ENCODE data around the gene GAPDH. TPM values are rescaled to one million over a fixed set of nuclear protein-coding genes. Genes with fewer than 3 reads are reported as not detected.
A peak's percentile ranks its signal among the peaks of the same experiment; 100 is the strongest.

Gene GAPDH
- total and polyA plus RNA-seq, 2 donors (not counting 1 experiment from before 2014, with no cell fraction given) = 499 to 951 TPM

DNA sequence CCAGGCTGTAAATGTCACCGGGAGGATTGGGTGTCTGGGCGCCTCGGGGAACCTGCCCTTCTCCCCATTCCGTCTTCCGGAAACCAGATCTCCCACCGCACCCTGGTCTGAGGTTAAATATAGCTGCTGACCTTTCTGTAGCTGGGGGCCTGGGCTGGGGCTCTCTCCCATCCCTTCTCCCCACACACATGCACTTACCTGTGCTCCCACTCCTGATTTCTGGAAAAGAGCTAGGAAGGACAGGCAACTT is 1.3 kb downstream of the GAPDH start:
- H3K27ac ChIP-seq (ENCODE audit: low read length in 2 of 2) = peak overlapping the region; percentile 74 to 80
- no peaks in the 10 kb centered on the region for H3K9me3 Mint-ChIP-seq (ENCODE audit: insufficient read depth)
- peak overlapping the region; percentile 98 for H3K27ac Mint-ChIP-seq
- H3K4me3 ChIP-seq (ENCODE audit: control extremely low read depth in 1 of 5, extremely low read depth in 1 of 5, insufficient read depth in 1 of 5, low read depth in 2 of 5, low read length in 4 of 5) = peak overlapping the region in 4 of 5 experiments; percentile 91 to 97 (median 94)
- H3K4me1 ChIP-seq (ENCODE audit: control insufficient read depth in 2 of 2, insufficient read depth in 2 of 2, low read length in 2 of 2) = peaks cover 35 to 50% of the 10 kb centered on the region in 2 donors
- no peak for DNase-seq
- ATAC-seq (ENCODE audit: low read depth) = no peak
- 0% methylated on average over 5 of the region's 6 CpGs for WGBS (ENCODE audit: insufficient coverage)
- TF ChIP-seq, protein P1, sequence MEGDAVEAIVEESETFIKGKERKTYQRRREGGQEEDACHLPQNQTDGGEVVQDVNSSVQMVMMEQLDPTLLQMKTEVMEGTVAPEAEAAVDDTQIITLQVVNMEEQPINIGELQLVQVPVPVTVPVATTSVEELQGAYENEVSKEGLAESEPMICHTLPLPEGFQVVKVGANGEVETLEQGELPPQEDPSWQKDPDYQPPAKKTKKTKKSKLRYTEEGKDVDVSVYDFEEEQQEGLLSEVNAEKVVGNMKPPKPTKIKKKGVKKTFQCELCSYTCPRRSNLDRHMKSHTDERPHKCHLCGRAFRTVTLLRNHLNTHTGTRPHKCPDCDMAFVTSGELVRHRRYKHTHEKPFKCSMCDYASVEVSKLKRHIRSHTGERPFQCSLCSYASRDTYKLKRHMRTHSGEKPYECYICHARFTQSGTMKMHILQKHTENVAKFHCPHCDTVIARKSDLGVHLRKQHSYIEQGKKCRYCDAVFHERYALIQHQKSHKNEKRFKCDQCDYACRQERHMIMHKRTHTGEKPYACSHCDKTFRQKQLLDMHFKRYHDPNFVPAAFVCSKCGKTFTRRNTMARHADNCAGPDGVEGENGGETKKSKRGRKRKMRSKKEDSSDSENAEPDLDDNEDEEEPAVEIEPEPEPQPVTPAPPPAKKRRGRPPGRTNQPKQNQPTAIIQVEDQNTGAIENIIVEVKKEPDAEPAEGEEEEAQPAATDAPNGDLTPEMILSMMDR (IDR thresholded peaks at IDR 0.05) = no peak
- TF ChIP-seq EZH2 (IDR thresholded peaks at IDR 0.05; ENCODE audit: borderline replicate concordance, insufficient read depth, low read depth, low read length, poor library complexity, severe bottlenecking) = no peak
- H3K9ac ChIP-seq (ENCODE audit: low read length) = peak overlapping the region; percentile 88
- POLR2A ChIA-PET = interaction anchor here (0.6 to 5.4 kb wide), 7 partner anchors 42 to 111 kb away, joined by 5 to 39 read pairs (median 10); partner anchors contain the start of genes MRPL51, TAPBPL and VAMP1
- H3K4me1 Mint-ChIP-seq = peaks cover 62% of the 10 kb centered on the region
- CTCF ChIA-PET = interaction anchor here (0.8 to 7.0 kb wide), 14 partner anchors 17 to 340 kb away, joined by 3 to 222 read pairs (median 6); partner anchors contain the start of genes IFFO1, MLF2, MRPL51 and VAMP1
- H3K4me3 Mint-ChIP-seq = peak overlapping the region; percentile 99
- peak overlapping the region; percentile 98 for H3K4me2 ChIP-seq (replicated peaks; ENCODE audit: low read depth, low read length, poor library complexity, severe bottlenecking)
- peaks cover 0 to 35% of the 10 kb centered on the region in 2 experiments for H3K36me3 ChIP-seq (replicated peaks in 1 of 2; ENCODE audit: control extremely low read depth in 1 of 2, control insufficient read depth in 1 of 2, extremely low read depth in 1 of 2, insufficient read depth in 2 of 2, low read length in 1 of 2)
- no peaks in the 10 kb centered on the region for H3K9me3 ChIP-seq (ENCODE audit: control extremely low read depth in 1 of 3, control insufficient read depth in 2 of 3, insufficient read depth in 1 of 3, low read length in 2 of 3)
- peak overlapping the region; percentile 93 for H2AFZ ChIP-seq (ENCODE audit: insufficient read depth, low read depth, low read length, poor library complexity, severe bottlenecking)
- no peaks in the 10 kb centered on the region for H3K27me3 Mint-ChIP-seq
- intact Hi-C loops (cut with micrococcal nuclease) = loop anchor here (2.0 to 5.0 kb wide), 2 partner anchors 19 to 248 kb away; no protein-coding TSS in a partner anchor
- no peaks in the 10 kb centered on the region for H3K27me3 ChIP-seq (replicated peaks in 1 of 4; ENCODE audit: control extremely low read depth in 1 of 4, control insufficient read depth in 3 of 4, insufficient read depth in 4 of 4, low read length in 3 of 4)
- H4K20me1 ChIP-seq (ENCODE audit: control insufficient read depth, insufficient read depth, low read length, poor library complexity, severe bottlenecking) = peaks cover 31% of the 10 kb centered on the region
- H3K79me2 ChIP-seq (ENCODE audit: control insufficient read depth, insufficient read depth, low read length) = peaks cover 10% of the 10 kb centered on the region

Data from B cell (primary cell).